Loucy (cell line): ENCODE results near the gene SMIM44.

Source experiments
- H2AFZ ChIP-seq: fragments of 200-600 bp; sonication (generic); 2 replicates; pipeline ENCODE4 v1.6.0; 2016; ENCODE audit warnings: antibody characterized with exemption, mild to moderate bottlenecking, low read length, moderate library complexity
- H3F3A ChIP-seq: fragments of 200-600 bp; 2 replicates; pipeline ENCODE4 v1.6.0; 2016; ENCODE audit warnings: antibody characterized with exemption, low read depth, mild to moderate bottlenecking
- H3K27me3 ChIP-seq: fragments of 200-600 bp; sonication (generic); 2 replicates; pipeline ENCODE4 v1.6.1; 2014; ENCODE audit warnings: low read length, mild to moderate bottlenecking; ENCODE audit not compliant: insufficient read depth, poor library complexity, severe bottlenecking
- H3K36me3 ChIP-seq: fragments of 200-600 bp; sonication (generic); 2 replicates; pipeline ENCODE4 v1.6.1; 2016; ENCODE audit warnings: low read length; ENCODE audit not compliant: insufficient read depth
- H3K4me1 ChIP-seq: fragments of 200-600 bp; sonication (generic); 2 replicates; pipeline ENCODE4 v1.5.1; 2014; ENCODE audit warnings: low read length, mild to moderate bottlenecking; ENCODE audit not compliant: insufficient read depth, poor library complexity, severe bottlenecking
- H3K4me2 ChIP-seq: fragments of 200-600 bp; sonication (generic); 2 replicates; pipeline ENCODE4 v1.6.0; 2014; ENCODE audit warnings: antibody characterized with exemption, low read length, low read depth, mild to moderate bottlenecking; ENCODE audit not compliant: poor library complexity, severe bottlenecking
- H3K4me3 ChIP-seq: fragments of 200-600 bp; sonication (generic); 2 replicates; pipeline ENCODE4 v1.5.1; 2014; ENCODE audit warnings: low read length, mild to moderate bottlenecking, mixed read lengths; ENCODE audit not compliant: poor library complexity, severe bottlenecking
- H3K79me2 ChIP-seq: fragments of 200-600 bp; sonication (generic); 2 replicates; pipeline ENCODE4 v1.6.1; 2014; ENCODE audit warnings: low read length; ENCODE audit not compliant: insufficient read depth
- H3K9ac ChIP-seq: fragments of 200-600 bp; sonication (generic); 2 replicates; pipeline ENCODE4 v1.6.0; 2014; ENCODE audit warnings: mild to moderate bottlenecking, low read depth, low read length, moderate library complexity; ENCODE audit not compliant: poor library complexity, severe bottlenecking
- H3K9me2 ChIP-seq: fragments of 200-600 bp; sonication (generic); replicated peaks from 2 replicates; pipeline ENCODE4 v1.6.1; 2016; ENCODE audit warnings: low read depth, low read length, mixed read lengths
- H3K9me3 ChIP-seq: fragments of 200-600 bp; sonication (generic); 2 replicates; pipeline ENCODE4 v1.6.1; 2014; ENCODE audit warnings: mild to moderate bottlenecking, antibody characterized with exemption, low read length, low read depth; ENCODE audit not compliant: insufficient read depth
- H4K20me1 ChIP-seq: fragments of 200-600 bp; sonication (generic); 2 replicates; pipeline ENCODE4 v1.6.0; 2014; ENCODE audit warnings: antibody characterized with exemption, low read length, mild to moderate bottlenecking; ENCODE audit not compliant: insufficient read depth, poor library complexity, severe bottlenecking
- EZH2phosphoT487 ChIP-seq: fragments of 200-600 bp; IDR thresholded peaks from 2 replicates; pipeline ENCODE4 v1.6.1; 2018; ENCODE audit warnings: antibody characterized with exemption, mild to moderate bottlenecking, moderate library complexity, borderline replicate concordance
- TF ChIP-seq, protein P1 (sequence below): fragments of 200-600 bp; sonication (generic); conservative IDR thresholded peaks from 2 replicates; pipeline ENCODE4 v1.5.1; 2014; ENCODE audit warnings: mild to moderate bottlenecking, antibody characterized with exemption, low read length

The SMIM44 gene

DNA sequence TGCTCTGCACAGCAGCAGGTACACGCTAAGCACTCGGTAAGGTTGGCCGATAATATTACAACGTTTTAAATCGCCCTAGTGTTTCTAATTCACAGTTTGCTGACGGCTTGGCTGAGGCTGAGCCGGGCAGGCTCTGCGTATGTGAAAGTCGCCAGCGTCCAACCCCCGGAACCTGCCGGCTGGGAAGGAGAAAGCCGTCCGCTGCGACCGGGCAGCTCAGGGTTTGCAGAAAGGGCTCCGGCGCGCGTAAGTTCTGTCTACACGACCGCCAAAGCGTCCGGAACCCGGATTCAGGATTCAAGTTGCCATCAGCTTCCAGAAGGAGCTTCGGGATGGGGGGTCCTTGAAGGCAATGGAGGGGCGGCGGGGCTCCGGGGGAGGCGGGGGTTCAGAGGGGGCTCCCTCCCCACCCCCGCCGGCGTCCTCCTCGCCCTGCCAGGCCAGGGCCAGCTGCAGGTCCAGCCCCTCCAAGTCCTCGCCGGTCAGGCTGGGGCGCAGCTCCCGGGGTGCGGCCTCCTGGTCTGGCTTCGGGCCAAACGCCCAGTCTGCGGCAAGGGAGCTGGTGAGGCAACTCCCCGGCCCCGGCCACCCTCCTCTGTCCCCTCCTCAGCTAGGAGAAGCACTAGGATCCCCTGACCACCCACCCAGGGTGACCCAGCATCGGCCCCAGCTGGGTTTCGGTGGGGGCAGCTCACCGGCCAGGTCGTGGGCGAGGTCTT lies 575 bp downstream of the SMIM44 start:
- Histone ChIP-seq H3F3A (no peaks in the 10 kb centered on the region), H3K9me2 (no peaks in the 10 kb centered on the region), H3K9me3 (no peaks in the 10 kb centered on the region), H3K4me1 (peaks cover 26% of the 10 kb centered on the region), H3K36me3 (no peaks in the 10 kb centered on the region; the same call in 1 of the 2 replicates), H3K79me2 (peaks cover 21% of the 10 kb centered on the region), H3K4me2 (no peak overlapping the region), H2AFZ (no peak overlapping the region), H3K9ac (no peak overlapping the region), H4K20me1 (no peaks in the 10 kb centered on the region), H3K27me3 (no peaks in the 10 kb centered on the region), H3K4me3 (no peak overlapping the region)
- TF ChIP-seq, protein P1, sequence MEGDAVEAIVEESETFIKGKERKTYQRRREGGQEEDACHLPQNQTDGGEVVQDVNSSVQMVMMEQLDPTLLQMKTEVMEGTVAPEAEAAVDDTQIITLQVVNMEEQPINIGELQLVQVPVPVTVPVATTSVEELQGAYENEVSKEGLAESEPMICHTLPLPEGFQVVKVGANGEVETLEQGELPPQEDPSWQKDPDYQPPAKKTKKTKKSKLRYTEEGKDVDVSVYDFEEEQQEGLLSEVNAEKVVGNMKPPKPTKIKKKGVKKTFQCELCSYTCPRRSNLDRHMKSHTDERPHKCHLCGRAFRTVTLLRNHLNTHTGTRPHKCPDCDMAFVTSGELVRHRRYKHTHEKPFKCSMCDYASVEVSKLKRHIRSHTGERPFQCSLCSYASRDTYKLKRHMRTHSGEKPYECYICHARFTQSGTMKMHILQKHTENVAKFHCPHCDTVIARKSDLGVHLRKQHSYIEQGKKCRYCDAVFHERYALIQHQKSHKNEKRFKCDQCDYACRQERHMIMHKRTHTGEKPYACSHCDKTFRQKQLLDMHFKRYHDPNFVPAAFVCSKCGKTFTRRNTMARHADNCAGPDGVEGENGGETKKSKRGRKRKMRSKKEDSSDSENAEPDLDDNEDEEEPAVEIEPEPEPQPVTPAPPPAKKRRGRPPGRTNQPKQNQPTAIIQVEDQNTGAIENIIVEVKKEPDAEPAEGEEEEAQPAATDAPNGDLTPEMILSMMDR = no peak
- no peak for TF ChIP-seq EZH2phosphoT487

DNA sequence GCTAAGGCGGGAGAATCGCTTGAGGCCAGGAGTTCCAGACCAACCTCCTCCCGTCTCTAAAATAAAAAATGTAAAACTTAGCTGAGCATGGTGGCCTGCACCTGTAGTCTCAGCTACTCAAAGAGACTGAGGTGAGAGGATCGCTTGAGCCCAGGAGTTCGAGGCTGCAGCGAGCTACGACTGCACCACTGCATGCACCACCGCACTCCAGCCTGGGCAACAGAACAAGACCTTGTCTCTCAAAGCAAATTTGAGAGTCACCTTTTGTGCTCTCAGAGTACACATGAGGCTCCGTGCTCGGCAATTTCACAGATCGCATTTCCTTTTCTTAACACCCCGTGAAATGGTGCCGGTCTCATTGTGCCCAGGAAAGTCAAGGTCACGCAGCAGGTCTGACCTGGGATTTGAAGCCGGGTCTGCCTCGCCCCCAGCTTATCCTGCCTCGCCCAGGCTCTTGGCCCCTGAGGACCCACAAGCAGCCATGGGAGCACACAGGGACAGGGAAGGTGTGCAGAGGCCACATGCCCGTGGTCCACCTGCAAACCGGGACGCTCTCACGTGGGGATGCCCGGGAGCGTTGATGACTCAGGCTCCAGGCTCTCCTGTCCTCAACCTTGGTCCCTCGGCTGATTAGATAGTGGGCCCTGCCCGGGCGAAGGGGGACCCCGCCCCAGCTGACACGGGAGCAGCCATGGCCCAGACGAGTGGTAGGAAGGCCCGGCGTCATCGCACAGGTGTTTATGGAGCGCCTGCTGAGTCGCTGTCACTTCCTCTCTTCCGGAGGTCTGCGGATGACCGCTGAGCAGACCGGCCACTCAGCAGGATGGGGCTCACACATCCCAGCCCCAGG lies 1.8 kb downstream of the SMIM44 start:
- Histone ChIP-seq H4K20me1 (no peaks in the 10 kb centered on the region), H3K9me3 (no peaks in the 10 kb centered on the region), H3F3A (no peaks in the 10 kb centered on the region), H3K9ac (peak overlapping the region; percentile 35), H2AFZ (no peak overlapping the region), H3K27me3 (no peaks in the 10 kb centered on the region), H3K36me3 (no peaks in the 10 kb centered on the region; the same call in 1 of the 2 replicates), H3K4me3 (no peak overlapping the region), H3K4me1 (peaks cover 38% of the 10 kb centered on the region), H3K79me2 (peaks cover 33% of the 10 kb centered on the region), H3K9me2 (peaks cover 8% of the 10 kb centered on the region; the same call in 1 of the 2 replicates), H3K4me2 (peak overlapping the region; percentile 94)
- TF ChIP-seq EZH2phosphoT487 = no peak
- TF ChIP-seq, protein P1 = no peak

DNA sequence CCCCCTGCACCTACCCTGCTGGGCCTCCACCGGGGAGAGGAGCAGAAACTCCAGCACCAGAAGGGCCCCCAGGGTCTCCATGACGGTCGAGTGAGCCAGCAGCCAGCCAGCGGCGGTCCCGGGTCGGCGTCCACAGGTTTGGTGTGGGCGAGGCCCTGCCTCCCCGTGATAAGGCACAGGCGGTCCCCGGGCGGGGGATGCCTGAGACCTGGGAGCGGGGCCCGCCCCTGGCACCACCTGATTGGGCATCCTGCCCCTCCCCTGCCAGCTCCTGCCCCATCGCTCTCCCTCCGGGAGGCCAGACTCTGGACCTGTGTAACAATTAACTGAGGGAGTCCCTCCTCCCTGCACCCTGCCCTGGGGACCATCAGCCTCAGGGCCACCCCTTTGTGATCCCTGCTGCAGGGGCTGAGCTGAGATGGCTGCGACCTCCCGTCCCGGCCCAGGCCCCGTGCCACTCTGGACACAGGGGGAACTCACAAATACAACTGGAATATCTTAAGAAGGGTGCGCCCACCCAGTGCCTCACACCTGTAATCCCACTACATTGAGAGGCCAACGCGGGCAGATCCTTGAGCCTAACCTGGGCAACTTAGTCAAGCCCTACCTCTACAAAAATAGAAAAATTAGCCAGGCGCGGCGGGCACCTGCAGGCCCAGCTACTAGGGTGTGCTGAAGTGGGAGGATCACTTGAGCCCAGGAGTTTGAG lies 2.7 kb downstream of the SMIM44 start, which contains the start of gene SMIM24:
TSS of gene SMIM24 (minus strand) at position 143 of the 709 bp plus-strand sequence. CDS start at position 81, 62 bp downstream.
- Histone ChIP-seq H3F3A (no peaks in the 10 kb centered on the region), H3K4me2 (peak within 1 kb of the TSS; percentile 94), H3K4me3 (peak within 1 kb of the TSS; percentile 91), H3K9ac (peak within 1 kb of the TSS; percentile 98), H3K36me3 (no peaks in the 10 kb centered on the region; the same call in 1 of the 2 replicates), H3K27me3 (no peaks in the 10 kb centered on the region), H2AFZ (no peak within 1 kb of the TSS; the same call in 1 of the 2 replicates), H3K9me3 (no peaks in the 10 kb centered on the region), H3K4me1 (peaks cover 47% of the 10 kb centered on the region), H3K9me2 (peaks cover 8% of the 10 kb centered on the region; the same call in 1 of the 2 replicates), H4K20me1 (no peaks in the 10 kb centered on the region), H3K79me2 (peaks cover 42% of the 10 kb centered on the region)
- TF ChIP-seq, protein P1 = no peak
- no peak for TF ChIP-seq EZH2phosphoT487
